GM12878 (cell line): ENCODE measurements around the gene NT5E.

Source experiments
- BHLHE40 ChIP-seq, 2 experiments: fragments of 450-650 bp in 1 of 2; IDR thresholded peaks; 2 replicates each; pipeline ENCODE4 v1.6.1; 2011 to 2017; ENCODE audit warnings: low read depth in 2 of 2, borderline replicate concordance in 1 of 2, improper control_type of control experiment in 1 of 2, low read length in 1 of 2, mild to moderate bottlenecking in 1 of 2
- BRCA1 ChIP-seq: IDR thresholded peaks from 2 replicates; pipeline ENCODE4 v1.6.1; 2011; ENCODE audit warnings: low read depth, low read length, improper control_type of control experiment
- MEF2A ChIP-seq: IDR thresholded peaks from 2 replicates; pipeline ENCODE4 v1.6.1; 2011; ENCODE audit warnings: low read depth, mild to moderate bottlenecking, low read length, moderate library complexity; ENCODE audit not compliant: insufficient read depth
- MXI1 ChIP-seq: fragments of 150-350 bp; IDR thresholded peaks from 2 replicates; pipeline ENCODE4 v1.6.1; 2011; ENCODE audit warnings: low read depth, mild to moderate bottlenecking, inconsistent platforms, low read length, improper control_type of control experiment
- SUZ12 ChIP-seq: fragments of 200-600 bp; sonication (generic); IDR thresholded peaks from one replicate; pipeline ENCODE4 v1.6.1; 2018; ENCODE audit warnings: antibody characterized with exemption, mild to moderate bottlenecking; ENCODE audit not compliant: unreplicated experiment
- TF ChIP-seq, protein P1 (sequence below), 3 experiments: IDR thresholded peaks in 2 of 3; conservative IDR thresholded peaks in 1 of 3; 2 replicates each; pipeline ENCODE4 v1.5.1; 2011; ENCODE audit warnings: low read depth in 3 of 3, low read length in 3 of 3, mild to moderate bottlenecking in 3 of 3, control low read depth in 2 of 3, moderate library complexity in 2 of 3, inconsistent platforms in 1 of 3, mixed read lengths in 1 of 3; ENCODE audit not compliant: control insufficient read depth in 2 of 3, insufficient read depth in 1 of 3; ENCODE audit errors: extremely low read depth in 1 of 3

DNA sequence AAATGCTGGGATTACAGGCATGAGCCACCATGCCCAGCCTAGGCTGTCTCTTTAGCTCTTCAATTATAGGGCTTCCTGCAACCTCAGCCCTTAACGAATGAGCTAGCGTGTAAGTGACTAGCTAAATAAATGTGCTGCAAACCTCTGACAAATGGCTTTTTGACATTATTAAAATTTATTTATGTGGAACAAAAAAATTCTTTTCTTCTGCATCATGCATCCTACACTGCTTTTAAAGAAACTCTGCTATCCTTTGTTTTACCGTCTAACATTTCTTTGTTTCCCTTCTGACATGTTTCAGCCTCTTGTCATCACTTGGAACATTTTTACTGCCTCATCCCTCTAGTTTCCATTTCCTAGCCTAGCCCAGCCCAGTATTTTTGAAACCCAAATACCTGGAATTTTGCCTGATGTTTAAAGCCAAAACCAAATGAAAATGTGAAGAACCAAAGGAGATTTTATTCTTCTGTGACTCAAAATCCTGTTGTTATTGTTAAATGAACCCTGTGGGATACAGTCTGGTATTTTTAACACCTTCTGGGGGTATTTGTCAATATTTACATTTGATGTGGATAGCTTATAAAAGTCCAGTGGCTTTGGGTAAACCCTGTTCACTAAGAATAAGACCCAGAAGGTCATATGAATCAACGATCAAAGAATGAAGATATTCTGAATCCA is 9.5 kb downstream of the NT5E start:
- TF ChIP-seq MEF2A (no peak), BRCA1 (no peak), SUZ12 (no peak), MXI1 (no peak), BHLHE40 (IDR thresholded peaks at IDR 0.05; ENCODE audit: borderline replicate concordance in 1 of 2, low read depth in 2 of 2, low read length in 1 of 2) (no peak)
- TF ChIP-seq, protein P1, sequence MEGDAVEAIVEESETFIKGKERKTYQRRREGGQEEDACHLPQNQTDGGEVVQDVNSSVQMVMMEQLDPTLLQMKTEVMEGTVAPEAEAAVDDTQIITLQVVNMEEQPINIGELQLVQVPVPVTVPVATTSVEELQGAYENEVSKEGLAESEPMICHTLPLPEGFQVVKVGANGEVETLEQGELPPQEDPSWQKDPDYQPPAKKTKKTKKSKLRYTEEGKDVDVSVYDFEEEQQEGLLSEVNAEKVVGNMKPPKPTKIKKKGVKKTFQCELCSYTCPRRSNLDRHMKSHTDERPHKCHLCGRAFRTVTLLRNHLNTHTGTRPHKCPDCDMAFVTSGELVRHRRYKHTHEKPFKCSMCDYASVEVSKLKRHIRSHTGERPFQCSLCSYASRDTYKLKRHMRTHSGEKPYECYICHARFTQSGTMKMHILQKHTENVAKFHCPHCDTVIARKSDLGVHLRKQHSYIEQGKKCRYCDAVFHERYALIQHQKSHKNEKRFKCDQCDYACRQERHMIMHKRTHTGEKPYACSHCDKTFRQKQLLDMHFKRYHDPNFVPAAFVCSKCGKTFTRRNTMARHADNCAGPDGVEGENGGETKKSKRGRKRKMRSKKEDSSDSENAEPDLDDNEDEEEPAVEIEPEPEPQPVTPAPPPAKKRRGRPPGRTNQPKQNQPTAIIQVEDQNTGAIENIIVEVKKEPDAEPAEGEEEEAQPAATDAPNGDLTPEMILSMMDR (IDR thresholded peaks at IDR 0.05 in 2 of 3, conservative IDR thresholded peaks at IDR 0.05 in 1 of 3; ENCODE audit: control insufficient read depth in 2 of 3, extremely low read depth in 1 of 3, insufficient read depth in 1 of 3, low read depth in 3 of 3, low read length in 3 of 3), result no peak
